HG02852 (cell line): ENCODE results near the gene F2.
"Not testable (repeated sequence)": the region's sequence is repeated elsewhere in the genome, so short reads cannot be mapped to it uniquely, and the experiment has no call there.

Experiments
- ATAC-seq: cut with Tn5 transposase; IDR thresholded peaks from one replicate; pipeline ENCODE4 v1.9.1; 2021; ENCODE audit warnings: mild to moderate bottlenecking, moderate library complexity; ENCODE audit not compliant: unreplicated experiment

F2 gene

GRCh38 chr11:46682773-46683752 is 36.0 kb upstream of the F2 start:
- ATAC-seq = no peak

- no peak for ATAC-seq
Measured at GRCh38 chr11:46684367-46684766, 34.6 kb upstream of the F2 start.

- ATAC-seq = no peak
Measured at GRCh38 chr11:46686886-46687795, 31.9 kb upstream of the F2 start.

GRCh38 chr11:46690702-46691101 is 28.3 kb upstream of the F2 start:
- no peak for ATAC-seq

GRCh38 chr11:46692450-46692849 is 26.6 kb upstream of the F2 start:
- ATAC-seq = no peak

- no peak for ATAC-seq
Measured at GRCh38 chr11:46693597-46694012, 25.4 kb upstream of the F2 start.

GRCh38 chr11:46694072-46694471 is 24.9 kb upstream of the F2 start:
- ATAC-seq = no peak

- ATAC-seq = no peak
Measured at GRCh38 chr11:46694607-46695006, 24.4 kb upstream of the F2 start.

- no peak for ATAC-seq
Measured at GRCh38 chr11:46695345-46696211, 23.4 kb upstream of the F2 start.

GRCh38 chr11:46696212-46696558 is 22.8 kb upstream of the F2 start:
- no peak for ATAC-seq

GRCh38 chr11:46697303-46697702 is 21.7 kb upstream of the F2 start:
- no peak for ATAC-seq

GRCh38 chr11:46697723-46698122 is 21.3 kb upstream of the F2 start:
- no peak for ATAC-seq

GRCh38 chr11:46698597-46698996 is 20.4 kb upstream of the F2 start:
- no peak for ATAC-seq

GRCh38 chr11:46700241-46701077 is 18.6 kb upstream of the F2 start, which contains the start of the genes ARHGAP1 and ZNF408:
ARHGAP1 (minus strand) TSS chr11:46700619; CDS start chr11:46696107, 4,512 bp downstream.
ZNF408 (plus strand) TSS chr11:46701031; CDS start chr11:46701048, 17 bp downstream.
- ATAC-seq = peak; percentile 89

GRCh38 chr11:46701078-46701654 is 17.8 kb upstream of the F2 start:
- peak; percentile 2 for ATAC-seq

- no peak for ATAC-seq
Measured at GRCh38 chr11:46705070-46705688, 13.8 kb upstream of the F2 start.

- no peak for ATAC-seq
Measured at GRCh38 chr11:46706886-46707285, 12.1 kb upstream of the F2 start.

GRCh38 chr11:46709351-46709750 is 9.7 kb upstream of the F2 start:
- not testable (repeated sequence) for ATAC-seq

- no peak for ATAC-seq
Measured at GRCh38 chr11:46710821-46711269, 8.2 kb upstream of the F2 start.
